HEK293 (cell line): Measurements from ENCODE around the gene PKMYT1.

ENCODE experiments used
- CTCF ChIA-PET: fragments of 350-600 bp; formaldehyde crosslinking; extraction: SDS; loops from one replicate; lab custom pipeline; 2021; ENCODE audit warnings: antibody characterized with exemption; lab: Yijun Ruan, JAX
- POLR2A ChIA-PET: fragments of 300-600 bp; formaldehyde crosslinking; extraction: SDS; loops from one replicate; lab custom pipeline; 2020; ENCODE audit warnings: antibody characterized with exemption, inconsistent platforms; lab: Yijun Ruan, JAX
- H3K27ac ChIP-seq: fragments of 200-500 bp; sonication (Bioruptor generic); 2 replicates; pipeline ENCODE4 v1.5.1; 2014; ENCODE audit warnings: low read depth, low read length, control low read depth, inconsistent platforms; ENCODE audit errors: extremely low read depth
- H3K36me3 ChIP-seq, 2 experiments: fragments of 200-500 bp in 1 of 2; sonication (Bioruptor generic) in 1 of 2; 1 replicate in 1 of 2; 2 replicates in 1 of 2; pipeline ENCODE4 v1.5.1; 2014 to 2017; ENCODE audit warnings: inconsistent platforms in 2 of 2, low read length in 2 of 2; ENCODE audit not compliant: control insufficient read depth in 2 of 2, insufficient read depth in 1 of 2
- H3K4me1 ChIP-seq: fragments of 200-500 bp; sonication (Bioruptor generic); 2 replicates; pipeline ENCODE4 v1.5.1; 2014; ENCODE audit warnings: mild to moderate bottlenecking, low read length, inconsistent platforms; ENCODE audit not compliant: control insufficient read depth, insufficient read depth
- H3K4me3 ChIP-seq: 2 replicates; pipeline ENCODE4 v1.5.1; 2011; ENCODE audit warnings: low read depth, mild to moderate bottlenecking, control low read depth, low read length, moderate library complexity
- H3K9me3 ChIP-seq: fragments of 200-500 bp; sonication (Bioruptor generic); 2 replicates; pipeline ENCODE4 v1.5.1; 2014; ENCODE audit warnings: low read depth, low read length, inconsistent platforms; ENCODE audit not compliant: control insufficient read depth, insufficient read depth
- ATF2 ChIP-seq: fragments of 450-650 bp; formaldehyde crosslinking; IDR thresholded peaks from 2 replicates; pipeline ENCODE4 v1.5.1; 2016; ENCODE audit warnings: missing biosample characterization, missing genetic modification characterization, low read depth
- CTCF ChIP-seq: fragments of 450-650 bp; formaldehyde crosslinking; IDR thresholded peaks from 2 replicates; pipeline ENCODE4 v1.5.1; 2016; ENCODE audit warnings: missing biosample characterization, missing genetic modification characterization
- FEZF1 ChIP-seq: fragments of 450-650 bp; formaldehyde crosslinking; IDR thresholded peaks from 2 replicates; pipeline ENCODE4 v1.5.1; 2016; ENCODE audit warnings: missing biosample characterization, missing genetic modification characterization
- GFI1B ChIP-seq: fragments of 450-650 bp; formaldehyde crosslinking; IDR thresholded peaks from 2 replicates; pipeline ENCODE4 v1.5.1; 2016; ENCODE audit warnings: missing biosample characterization, missing genetic modification characterization
- HOXC10 ChIP-seq: sonication (generic); formaldehyde crosslinking; IDR thresholded peaks from 2 replicates; pipeline ENCODE4 v1.8.1; 2023; ENCODE audit warnings: mild to moderate bottlenecking, missing genetic modification reagents
- KLF17 ChIP-seq: fragments of 450-650 bp; formaldehyde crosslinking; IDR thresholded peaks from 2 replicates; pipeline ENCODE4 v1.5.1; 2016; ENCODE audit warnings: missing biosample characterization, missing genetic modification characterization
- SETDB1 ChIP-seq: IDR thresholded peaks from one replicate; pipeline ENCODE4 v1.6.1; 2017; ENCODE audit warnings: mild to moderate bottlenecking, low read length, moderate library complexity, mixed read lengths; ENCODE audit not compliant: insufficient read length
- TRIM28 ChIP-seq: IDR thresholded peaks from 2 replicates; pipeline ENCODE4 v1.6.1; 2011; ENCODE audit warnings: low read length, control low read depth, borderline replicate concordance
- ZBTB44 ChIP-seq: fragments of 450-650 bp; IDR thresholded peaks from 2 replicates; pipeline ENCODE4 v1.5.1; 2018; ENCODE audit warnings: missing biosample characterization, mild to moderate bottlenecking, missing genetic modification characterization
- ZFHX2 ChIP-seq: fragments of 450-650 bp; formaldehyde crosslinking; conservative IDR thresholded peaks from 2 replicates; pipeline ENCODE4 v1.5.1; 2016; ENCODE audit warnings: missing biosample characterization, missing genetic modification characterization
- ZNF112 ChIP-seq: fragments of 450-650 bp; formaldehyde crosslinking; IDR thresholded peaks from 2 replicates; pipeline ENCODE4 v1.5.0; 2017; ENCODE audit warnings: missing biosample characterization, missing genetic modification characterization
- ZNF19 ChIP-seq: fragments of 450-650 bp; formaldehyde crosslinking; IDR thresholded peaks from 2 replicates; pipeline ENCODE4; 2016; ENCODE audit warnings: missing biosample characterization, missing genetic modification characterization, low read depth
- ZNF324 ChIP-seq: fragments of 450-650 bp; formaldehyde crosslinking; IDR thresholded peaks from 2 replicates; pipeline ENCODE4 v1.5.1; 2016; ENCODE audit warnings: missing biosample characterization, missing genetic modification characterization
- ZNF350 ChIP-seq: fragments of 450-650 bp; formaldehyde crosslinking; IDR thresholded peaks from 2 replicates; pipeline ENCODE4 v1.5.0; 2017; ENCODE audit warnings: missing biosample characterization, mild to moderate bottlenecking, missing genetic modification characterization
- ZNF354C ChIP-seq: fragments of 450-650 bp; formaldehyde crosslinking; IDR thresholded peaks from 2 replicates; pipeline ENCODE4 v1.5.1; 2016; ENCODE audit warnings: missing biosample characterization, missing genetic modification characterization, low read depth, borderline replicate concordance
- ZNF391 ChIP-seq: fragments of 450-650 bp; formaldehyde crosslinking; IDR thresholded peaks from 2 replicates; pipeline ENCODE4 v1.5.1; 2016; ENCODE audit warnings: low read depth, missing biosample characterization, missing genetic modification characterization, borderline replicate concordance
- ZNF514 ChIP-seq: fragments of 450-650 bp; formaldehyde crosslinking; IDR thresholded peaks from 2 replicates; pipeline ENCODE4 v1.5.1; 2016; ENCODE audit warnings: missing biosample characterization, missing genetic modification characterization
- ZNF518A ChIP-seq: fragments of 450-650 bp; formaldehyde crosslinking; conservative IDR thresholded peaks from 2 replicates; pipeline ENCODE4 v1.5.1; 2016; ENCODE audit warnings: low read depth, missing biosample characterization, missing genetic modification characterization
- ZNF558 ChIP-seq: fragments of 450-650 bp; formaldehyde crosslinking; IDR thresholded peaks from 2 replicates; pipeline ENCODE4 v1.5.1; 2016; ENCODE audit warnings: missing biosample characterization, missing genetic modification characterization
- ZNF561 ChIP-seq: fragments of 450-650 bp; IDR thresholded peaks from 2 replicates; pipeline ENCODE4 v1.5.1; 2018; ENCODE audit warnings: missing biosample characterization, missing genetic modification characterization, borderline replicate concordance
- ZNF610 ChIP-seq: fragments of 450-650 bp; formaldehyde crosslinking; IDR thresholded peaks from 2 replicates; pipeline ENCODE4 v1.5.1; 2016; ENCODE audit warnings: missing biosample characterization, missing genetic modification characterization, borderline replicate concordance
- ZNF624 ChIP-seq: fragments of 450-650 bp; formaldehyde crosslinking; IDR thresholded peaks from 2 replicates; pipeline ENCODE4 v1.5.1; 2017; ENCODE audit warnings: missing biosample characterization, missing genetic modification characterization
- ZNF658 ChIP-seq: fragments of 450-650 bp; formaldehyde crosslinking; IDR thresholded peaks from 2 replicates; pipeline ENCODE4; 2016; ENCODE audit warnings: missing biosample characterization, missing genetic modification characterization
- ZNF660 ChIP-seq: fragments of 450-650 bp; IDR thresholded peaks from 2 replicates; pipeline ENCODE4 v1.5.1; 2018; ENCODE audit warnings: missing biosample characterization, mild to moderate bottlenecking, missing genetic modification characterization
- ZNF76 ChIP-seq: fragments of 450-650 bp; formaldehyde crosslinking; IDR thresholded peaks from 2 replicates; pipeline ENCODE4; 2016; ENCODE audit warnings: low read depth, missing biosample characterization, missing genetic modification characterization, borderline replicate concordance
- ZSCAN16 ChIP-seq: fragments of 450-650 bp; formaldehyde crosslinking; IDR thresholded peaks from 2 replicates; pipeline ENCODE4 v1.5.1; 2016; ENCODE audit warnings: missing biosample characterization, missing genetic modification characterization

Gene PKMYT1

GRCh38 chr16:3020604-3021448 lies 40.6 kb upstream of the PKMYT1 start:
- Histone ChIP-seq H3K4me1 (peaks cover 21% of the 10 kb centered on the region), H3K27ac (peak overlapping the region; percentile 54)
- CTCF ChIA-PET = interaction anchor here (0.6 to 4.1 kb wide), 10 partner anchors 7 to 70 kb away, joined by 3 to 41 read pairs (median 4); no protein-coding TSS in a partner anchor
- TF ChIP-seq ZBTB44 (tag by site-specific recombination) (no peak), ZNF76 (tag by site-specific recombination) (peak; percentile 74; the same call in 1 of the 2 replicates), ZNF19 (no peak), FEZF1 (no peak), ZNF660 (tag by site-specific recombination) (peak; percentile 71), CTCF (no peak), ZNF391 (tag by site-specific recombination) (peak; percentile 81; the same call in 1 of the 2 replicates), KLF17 (peak; percentile 99), GFI1B (no peak), ZNF324 (tag by site-specific recombination) (peak; percentile 96), ZNF112 (tag by site-specific recombination) (no peak), TRIM28 (no peak), ZNF518A (tag by site-specific recombination) (0 out of 2 replicates have a peak, but pooled peaks have one; percentile 22), ZNF350 (no peak), ZNF354C (tag by site-specific recombination) (no peak), HOXC10 (CRISPR knock-in tag) (no peak), ZNF561 (tag by site-specific recombination) (no peak), ZNF558 (tag by site-specific recombination) (no peak; the same call in 1 of the 2 replicates), ZNF658 (tag by site-specific recombination) (no peak), ATF2 (tag by site-specific recombination) (peak; percentile 74), ZNF610 (tag by site-specific recombination) (no peak), SETDB1 (no peak), ZSCAN16 (tag by site-specific recombination) (no peak), ZNF624 (no peak), ZNF514 (tag by site-specific recombination) (no peak), ZFHX2 (tag by site-specific recombination) (peak; percentile 64)

More at GRCh38 chr16:3020604-3021448, 40.6 kb upstream of the PKMYT1 start:
- POLR2A ChIA-PET = interaction anchor here (0.5 to 11.9 kb wide), 23 partner anchors 7 to 1056 kb away, joined by 3 to 247 read pairs (median 5); partner anchors contain the start of genes CLDN9, FLYWCH1, FLYWCH2 and KREMEN2
- H3K4me3 ChIP-seq = peak overlapping the region; percentile 75
- no peaks in the 10 kb centered on the region for H3K9me3 ChIP-seq
- peaks cover 0 to 6% of the 10 kb centered on the region in 2 experiments; a peak in 1 of 3 replicates for H3K36me3 ChIP-seq
